Gastrocnemius medialis (tissue), 4 donors: ENCODE results near the gene APOL2. TPM values are rescaled to one million over a fixed set of nuclear protein-coding genes. Genes with fewer than 3 reads are reported as not detected.
A peak's percentile ranks its signal among the peaks of the same experiment; 100 is the strongest.

ENCODE experiments used
- ATAC-seq, 2 donors: fragments of 150-250 bp; one replicate each; pipeline ENCODE4 v1.9.1; 2016
- DNase-seq, 2 donors: peaks; one replicate each; pipeline ENCODE4 v3.0.0-alpha.2; 2019
- H3K27ac ChIP-seq, 4 donors: fragments of 200-600 bp; sonication (generic); 1 replicate in 1 of 4; 2 replicates in 3 of 4; pipeline ENCODE4 v1.5.1; 2016 to 2018; ENCODE audit warnings: mild to moderate bottlenecking in 2 of 4, moderate library complexity in 1 of 4
- H3K27me3 ChIP-seq, 3 donors: fragments of 200-600 bp; sonication (generic) in 2 of 3; 1 replicate in 1 of 3; 2 replicates in 2 of 3; pipeline versions ENCODE4 v1.5.1 to v1.6.0; 2016 to 2019; ENCODE audit warnings: mild to moderate bottlenecking in 1 of 3, moderate library complexity in 1 of 3
- H3K36me3 ChIP-seq, 2 donors: fragments of 200-600 bp; sonication (generic) in 1 of 2; one replicate each; pipeline ENCODE4 v1.5.1; 2017 to 2018
- H3K4me1 ChIP-seq, 2 donors: fragments of 200-600 bp; sonication (generic) in 1 of 2; one replicate each; pipeline ENCODE4 v1.5.1; 2016 to 2017; ENCODE audit warnings: mild to moderate bottlenecking in 2 of 2
- H3K4me3 ChIP-seq, 4 donors: fragments of 200-600 bp; sonication (generic) in 3 of 4; 1 replicate in 1 of 4; 2 replicates in 3 of 4; pipeline ENCODE4 v1.5.1; 2016 to 2019; ENCODE audit warnings: mild to moderate bottlenecking in 2 of 4
- H3K9me3 ChIP-seq, 3 donors: fragments of 200-600 bp; sonication (generic) in 2 of 3; 1 replicate in 1 of 3; 2 replicates in 2 of 3; pipeline ENCODE4 v1.5.1; 2016 to 2019
- CTCF ChIP-seq, 5 experiments: fragments of 450-650 bp in 3 of 5; fragments of 200-600 bp in 2 of 5; sonication (generic) in 2 of 5; IDR thresholded peaks in 4 of 5; conservative IDR thresholded peaks in 1 of 5; 1 replicate in 4 of 5; 2 replicates in 1 of 5; pipeline ENCODE4 v1.5.1; 2016 to 2019; ENCODE audit warnings: antibody characterized with exemption in 5 of 5, mild to moderate bottlenecking in 3 of 5, moderate library complexity in 3 of 5
- POLR2A ChIP-seq, 2 donors: fragments of 450-650 bp; IDR thresholded peaks; one replicate each; pipeline ENCODE4 v1.6.1; 2017; ENCODE audit warnings: antibody characterized with exemption in 2 of 2, mild to moderate bottlenecking in 2 of 2, moderate library complexity in 2 of 2
- in situ Hi-C, 4 donors: fragments of 200-750 bp; cut with MboI; loops; one replicate each; pipeline versions ENCODE4 v1.15.0 to v1.8.0; 2017; ENCODE audit warnings: low sequenced_read_pairs in 4 of 4
- intact Hi-C: fragments of 100-400 bp; cut with DNase I; formaldehyde crosslinking; loops from one replicate; pipeline ENCODE4 v1.15.1; 2023; ENCODE audit warnings: low total_unique reads
- total RNA-seq, 4 donors: library from RNA; depleted of rRNA; stranded (reverse); fragments of >200 nt; gene quantifications; one replicate each; pipeline versions ENCODE4 v1.1.0 to v1.2.3, GENCODE V29; 2016

APOL2 gene
- 10 to 100 TPM in 3 of 4 donors, 1 to 10 TPM in 1; 8.7 to 25.5 (median 20.9) TPM for total RNA-seq

- peaks cover 36 to 48% of the 10 kb centered on the region in 2 donors for H3K4me1 ChIP-seq
- ATAC-seq: peak; percentile 97 to 98
Observed at GRCh38 chr22:36239401-36240171, at the start of gene APOL2. APOL2 (minus strand) TSS chr22:36239527; CDS start chr22:36233162, 6,365 bp downstream.

GRCh38 chr22:36288571-36289405, 49.5 kb upstream of the APOL2 start:
- ATAC-seq: no peak

More at GRCh38 chr22:36239401-36240171, at the start of gene APOL2:
- H3K27me3 ChIP-seq: no peaks in the 10 kb centered on the region
- peak within 1 kb of the TSS; percentile 88 to 97 (median 93) for H3K27ac ChIP-seq
- peak; percentile 49 to 82 (median 71) for TF ChIP-seq CTCF (IDR thresholded peaks at IDR 0.05 in 4 of 5, conservative IDR thresholded peaks at IDR 0.05 in 1 of 5)
- TF ChIP-seq POLR2A (IDR thresholded peaks at IDR 0.05): peak; percentile 74 to 83
- peak within 1 kb of the TSS; percentile 64 to 87 (median 76) for H3K4me3 ChIP-seq
- in situ Hi-C loops (loop anchor here in 1 of 4 donors (10.0 kb wide), 1 partner anchor 95 kb away; no protein-coding TSS in a partner anchor), intact Hi-C loops (loop anchor here (1.0 to 2.0 kb wide), 2 partner anchors 16 to 45 kb away; no protein-coding TSS in a partner anchor)
- peak; percentile 87 to 93 for DNase-seq
- peaks cover 0 to 7% of the 10 kb centered on the region in 2 donors for H3K36me3 ChIP-seq
- no peaks in the 10 kb centered on the region for H3K9me3 ChIP-seq

GRCh38 chr22:36287881-36288515, 48.7 kb upstream of the APOL2 start:
- Histone ChIP-seq H3K4me3 (no peak overlapping the region), H3K4me1 (peaks cover 10 to 11% of the 10 kb centered on the region in 2 donors), H3K27ac (no peak overlapping the region), H3K36me3 (peaks cover 0 to 81% of the 10 kb centered on the region in 2 donors), H3K9me3 (no peaks in the 10 kb centered on the region), H3K27me3 (no peaks in the 10 kb centered on the region)
- DNase-seq (no peak), ATAC-seq (no peak)
- in situ Hi-C loops: no loop called here
- intact Hi-C loops: loop anchor here (2.0 to 10.0 kb wide), 2 partner anchors 89 to 353 kb away; no protein-coding TSS in a partner anchor
- TF ChIP-seq POLR2A (IDR thresholded peaks at IDR 0.05) (no peak), CTCF (IDR thresholded peaks at IDR 0.05 in 4 of 5, conservative IDR thresholded peaks at IDR 0.05 in 1 of 5) (no peak)

More at GRCh38 chr22:36288571-36289405, 49.5 kb upstream of the APOL2 start:
- intact Hi-C loops (loop anchor here (10.0 kb wide), 1 partner anchor 354 kb away; no protein-coding TSS in a partner anchor), in situ Hi-C loops (no loop called here)
- peaks cover 0 to 84% of the 10 kb centered on the region in 2 donors for H3K36me3 ChIP-seq
- H3K27ac ChIP-seq: no peak overlapping the region
- no peaks in the 10 kb centered on the region for H3K27me3 ChIP-seq
- H3K4me1 ChIP-seq: peaks cover 10 to 11% of the 10 kb centered on the region in 2 donors
- no peaks in the 10 kb centered on the region for H3K9me3 ChIP-seq
- DNase-seq: no peak
- TF ChIP-seq POLR2A (IDR thresholded peaks at IDR 0.05): no peak
- TF ChIP-seq CTCF (IDR thresholded peaks at IDR 0.05 in 4 of 5, conservative IDR thresholded peaks at IDR 0.05 in 1 of 5): no peak
- H3K4me3 ChIP-seq: no peak overlapping the region
